Body of pancreas (tissue), 4 donors: ENCODE results near the gene FLRT3. TPM values are rescaled to one million over a fixed set of nuclear protein-coding genes. Genes with fewer than 3 reads are reported as not detected.

ENCODE experiments used
- ATAC-seq: fragments of 150-250 bp; one replicate; pipeline ENCODE4 v1.9.1; 2016
- DNase-seq, 4 donors: peaks; one replicate each; pipeline ENCODE4 v3.0.0-alpha.2; 2019
- H3K27ac ChIP-seq, 4 donors: fragments of 200-600 bp; sonication (generic); 1 replicate in 3 of 4; 2 replicates in 1 of 4; pipeline versions ENCODE4 v1.5.1 to v1.6.1; 2016 to 2019; ENCODE audit warnings: mild to moderate bottlenecking in 1 of 4, mixed read lengths in 1 of 4, moderate library complexity in 1 of 4
- H3K27me3 ChIP-seq, 2 donors: fragments of 200-600 bp; sonication (generic); one replicate each; pipeline ENCODE4 v1.6.0; 2016; ENCODE audit warnings: mild to moderate bottlenecking in 1 of 2
- H3K36me3 ChIP-seq, 2 donors: fragments of 200-600 bp; sonication (generic); replicated peaks in 1 of 2; 2 replicates each; pipeline ENCODE4 v1.5.1; 2016; ENCODE audit warnings: low read depth in 2 of 2; ENCODE audit not compliant: insufficient read depth in 1 of 2
- H3K4me1 ChIP-seq: fragments of 200-600 bp; sonication (generic); one replicate; pipeline ENCODE4 v1.6.0; 2016
- H3K4me3 ChIP-seq, 2 donors: fragments of 200-600 bp; sonication (generic); 1 replicate in 1 of 2; 2 replicates in 1 of 2; pipeline ENCODE4 v1.5.1; 2016 to 2019
- H3K9me3 ChIP-seq, 3 donors: fragments of 200-600 bp; sonication (generic); 1 replicate in 2 of 3; 2 replicates in 1 of 3; pipeline ENCODE4 v1.5.1; 2016
- CTCF ChIP-seq, 7 experiments: fragments of 450-650 bp in 4 of 7; fragments of 200-600 bp in 3 of 7; sonication (generic) in 3 of 7; IDR thresholded peaks; one replicate each; pipeline ENCODE4 v1.5.1; 2016 to 2019; ENCODE audit warnings: antibody characterized with exemption in 7 of 7
- POLR2A ChIP-seq, 3 donors: fragments of 450-650 bp; IDR thresholded peaks; one replicate each; pipeline ENCODE4 v1.6.1; 2016; ENCODE audit warnings: antibody characterized with exemption in 3 of 3, mild to moderate bottlenecking in 2 of 3
- WGBS, 2 donors: methylation state at CpG; one replicate each; pipeline ENCODE4 v1.1.5; 2017; 5-methylcytosine and 5-hydroxymethylcytosine counted together
- intact Hi-C: fragments of 100-400 bp; cut with DNase I; formaldehyde crosslinking; loops from one replicate; pipeline ENCODE4 v1.15.1; 2023
- total RNA-seq, 2 donors: library from RNA; depleted of rRNA; stranded (reverse); fragments of >200 nt; gene quantifications; one replicate each; pipeline ENCODE4 v1.1.0, GENCODE V29; 2016

FLRT3 gene
- total RNA-seq, 2 donors from 2014 or later, result 3.1 to 21.1 TPM

- TF ChIP-seq POLR2A (IDR thresholded peaks at IDR 0.05), result no peak
- TF ChIP-seq CTCF (IDR thresholded peaks at IDR 0.05), result no peak
- H3K9me3 ChIP-seq, result peaks cover 0 to 2% (median 0%) of the 10 kb centered on the region in 3 donors
- H3K4me1 ChIP-seq, result no peaks in the 10 kb centered on the region
- no peaks in the 10 kb centered on the region for H3K36me3 ChIP-seq
- 74 to 84% methylated on average over 1 of the region's 1 CpG for WGBS, 2 donors
- no peak overlapping the region for H3K4me3 ChIP-seq
- no peaks in the 10 kb centered on the region for H3K27me3 ChIP-seq
- DNase-seq (no peak), ATAC-seq (no peak)
- H3K27ac ChIP-seq, result no peak overlapping the region
- intact Hi-C loops, result no loop called here
These were observed 32.9 kb downstream of the FLRT3 start for GRCh38 chr20:14304472-14304871.

- TF ChIP-seq POLR2A (IDR thresholded peaks at IDR 0.05), result no peak
- no peak for TF ChIP-seq CTCF (IDR thresholded peaks at IDR 0.05)
- Histone ChIP-seq H3K36me3 (no peaks in the 10 kb centered on the region), H3K27me3 (no peaks in the 10 kb centered on the region), H3K4me1 (no peaks in the 10 kb centered on the region), H3K27ac (no peak overlapping the region), H3K4me3 (no peak overlapping the region), H3K9me3 (peaks cover 0 to 2% (median 0%) of the 10 kb centered on the region in 3 donors)
- ATAC-seq, result no peak
- intact Hi-C loops, result no loop called here
- no peak for DNase-seq
These were observed 33.8 kb downstream of the FLRT3 start for GRCh38 chr20:14303651-14304050.

- no peak overlapping the region for H3K4me3 ChIP-seq
- no peak for ATAC-seq
- TF ChIP-seq POLR2A (IDR thresholded peaks at IDR 0.05), result no peak
- no peak for TF ChIP-seq CTCF (IDR thresholded peaks at IDR 0.05)
- no peaks in the 10 kb centered on the region for H3K4me1 ChIP-seq
- no peak for DNase-seq
- H3K36me3 ChIP-seq, result no peaks in the 10 kb centered on the region
- no peak overlapping the region for H3K27ac ChIP-seq
- peaks cover 0 to 2% (median 0%) of the 10 kb centered on the region in 3 donors for H3K9me3 ChIP-seq
- H3K27me3 ChIP-seq, result no peaks in the 10 kb centered on the region
- WGBS, 2 donors, result 83 to 87% methylated on average over 6 of the region's 6 CpGs
- intact Hi-C loops, result no loop called here
These were observed 34.3 kb downstream of the FLRT3 start for GRCh38 chr20:14303106-14303505.

- TF ChIP-seq POLR2A (IDR thresholded peaks at IDR 0.05), result no peak
- no peak for TF ChIP-seq CTCF (IDR thresholded peaks at IDR 0.05)
- Histone ChIP-seq H3K9me3 (peaks cover 0 to 2% (median 0%) of the 10 kb centered on the region in 3 donors), H3K4me1 (no peaks in the 10 kb centered on the region), H3K27me3 (no peaks in the 10 kb centered on the region), H3K27ac (no peak overlapping the region), H3K4me3 (no peak overlapping the region), H3K36me3 (no peaks in the 10 kb centered on the region)
- 80 to 81% methylated on average over 4 of the region's 4 CpGs for WGBS, 2 donors
- ATAC-seq (no peak), DNase-seq (no peak)
- intact Hi-C loops, result no loop called here
These were observed 37.6 kb downstream of the FLRT3 start for GRCh38 chr20:14299831-14300230.

GRCh38 chr20:14295770-14296309 lies 41.6 kb downstream of the FLRT3 start:
- Histone ChIP-seq H3K4me3 (no peak overlapping the region), H3K36me3 (no peaks in the 10 kb centered on the region), H3K27ac (no peak overlapping the region), H3K9me3 (peaks cover 0 to 2% (median 0%) of the 10 kb centered on the region in 3 donors), H3K27me3 (no peaks in the 10 kb centered on the region), H3K4me1 (no peaks in the 10 kb centered on the region)
- TF ChIP-seq POLR2A (IDR thresholded peaks at IDR 0.05) (no peak), CTCF (IDR thresholded peaks at IDR 0.05) (no peak)
- ATAC-seq (no peak), DNase-seq (no peak)
- intact Hi-C loops, result no loop called here
- WGBS, 2 donors, result 19 to 26% methylated on average over 3 of the region's 3 CpGs
